ENCODE measurements around the gene PLGRKT.
A peak's percentile ranks its signal among the peaks of the same experiment; 100 is the strongest.
"Not testable (repeated sequence)": the region's sequence is repeated elsewhere in the genome, so short reads cannot be mapped to it uniquely, and the experiment has no call there.

Gene PLGRKT

GRCh38 chr9:5452286-5452609, 14.5 kb upstream of the PLGRKT start:
- DNase-seq (ENCODE audit: low read depth in 2 of 2): no peak

- DNase-seq (ENCODE audit: low read depth in 2 of 2): peak; percentile 73 to 83
Observed at GRCh38 chr9:5450359-5451091, 12.8 kb upstream of the PLGRKT start, which contains the start of gene CD274. TSS of gene CD274 (plus strand) at chr9:5450542. CDS start at chr9:5456114, 5,572 bp downstream.

- DNase-seq (ENCODE audit: low read depth in 2 of 2): no peak
Observed at GRCh38 chr9:5449521-5450358, 12.0 kb upstream of the PLGRKT start.

GRCh38 chr9:5448461-5449435, 11.0 kb upstream of the PLGRKT start:
- no peak for DNase-seq (ENCODE audit: low read depth in 2 of 2)

- DNase-seq (ENCODE audit: low read depth in 2 of 2): no peak
Observed at GRCh38 chr9:5448016-5448415, 10.3 kb upstream of the PLGRKT start.

- no peak for DNase-seq (ENCODE audit: low read depth in 2 of 2)
Observed at GRCh38 chr9:5447337-5447736, 9.6 kb upstream of the PLGRKT start.

GRCh38 chr9:5446451-5447236, 8.9 kb upstream of the PLGRKT start:
- no peak for DNase-seq (ENCODE audit: low read depth in 2 of 2)

- no peak for DNase-seq (ENCODE audit: low read depth in 2 of 2)
Observed at GRCh38 chr9:5445886-5446285, 8.2 kb upstream of the PLGRKT start.

GRCh38 chr9:5445096-5445495, 7.4 kb upstream of the PLGRKT start:
- DNase-seq (ENCODE audit: low read depth in 2 of 2): not testable (repeated sequence)

- no peak for DNase-seq (ENCODE audit: low read depth in 2 of 2)
Observed at GRCh38 chr9:5443850-5444249, 6.1 kb upstream of the PLGRKT start.

- no peak for DNase-seq (ENCODE audit: low read depth in 2 of 2)
Observed at GRCh38 chr9:5442400-5443011, 4.8 kb upstream of the PLGRKT start.

GRCh38 chr9:5441043-5441442, 3.3 kb upstream of the PLGRKT start:
- DNase-seq (ENCODE audit: low read depth in 2 of 2): no peak

GRCh38 chr9:5440426-5440825, 2.7 kb upstream of the PLGRKT start:
- no peak for DNase-seq (ENCODE audit: low read depth in 2 of 2)

GRCh38 chr9:5438301-5439162, 807 bp upstream of the PLGRKT start:
- peak; percentile 28 to 53 for DNase-seq (ENCODE audit: low read depth in 2 of 2)

- DNase-seq (ENCODE audit: low read depth in 2 of 2): no peak
Observed at GRCh38 chr9:5436441-5436840, 1.3 kb downstream of the PLGRKT start.

- no peak for DNase-seq (ENCODE audit: low read depth in 2 of 2)
Observed at GRCh38 chr9:5435912-5436311, 1.8 kb downstream of the PLGRKT start.

- not testable (repeated sequence) for DNase-seq (ENCODE audit: low read depth in 2 of 2)
Observed at GRCh38 chr9:5433841-5434810, 3.6 kb downstream of the PLGRKT start.

GRCh38 chr9:5433328-5433727, 4.4 kb downstream of the PLGRKT start:
- not testable (repeated sequence) for DNase-seq (ENCODE audit: low read depth in 2 of 2)
